Measurements from ENCODE around the gene GASK1A.

The GASK1A gene

GRCh38 chr3:42979044-42979972 is at the start of gene GASK1A:
Gene GASK1A, plus strand, starts transcription at chr3:42979311. Its CDS starts 332 bp downstream, at chr3:42979643.
- Mint-ChIP-seq H3K27me3 (ENCODE audit: low read depth) (peaks cover 47% of the 10 kb centered on the region), H3K4me3 (peak within 1 kb of the TSS; percentile 31), H3K4me1 (ENCODE audit: low read depth) (peaks cover 4% of the 10 kb centered on the region), H3K27ac (no peak within 1 kb of the TSS), H3K36me3 (ENCODE audit: low read depth) (no peaks in the 10 kb centered on the region), H3K9me3 (peaks cover 8% of the 10 kb centered on the region)
- no peak for DNase-seq (ENCODE audit: low spot score)

- H3K27me3 Mint-ChIP-seq (ENCODE audit: low read depth), result no peaks in the 10 kb centered on the region
Measured at GRCh38 chr3:42934111-42934510, 45.0 kb upstream of the GASK1A start.

DNA sequence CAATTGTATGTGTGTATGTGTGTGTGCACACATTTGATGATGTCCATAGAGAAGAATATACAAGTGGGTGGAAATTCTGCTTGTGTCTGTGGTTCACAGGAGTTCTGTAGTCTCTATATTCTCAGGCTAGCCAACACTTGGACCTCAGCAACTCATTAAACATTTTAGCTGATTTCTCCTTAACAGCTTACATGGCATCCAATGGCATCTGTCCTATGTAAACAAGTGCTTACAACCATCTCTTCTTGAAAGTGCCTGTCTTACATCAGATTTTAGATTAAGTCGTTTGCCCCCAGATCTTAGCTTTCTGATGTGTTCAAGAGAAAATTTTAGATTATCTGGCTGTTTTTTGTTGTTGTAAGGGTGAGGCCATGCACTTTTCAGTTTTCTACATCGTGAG is 44.2 kb upstream of the GASK1A start:
- no peaks in the 10 kb centered on the region for H3K36me3 Mint-ChIP-seq (ENCODE audit: low read depth)
- no peak for DNase-seq (ENCODE audit: low spot score)
- peaks cover 7% of the 10 kb centered on the region for H3K4me1 Mint-ChIP-seq (ENCODE audit: low read depth)
- no peak overlapping the region for H3K27ac Mint-ChIP-seq
- no peaks in the 10 kb centered on the region for H3K9me3 Mint-ChIP-seq
- no peak overlapping the region for H3K4me3 Mint-ChIP-seq
- H3K27me3 Mint-ChIP-seq (ENCODE audit: low read depth), result no peaks in the 10 kb centered on the region

More at GRCh38 chr3:42934111-42934510, 45.0 kb upstream of the GASK1A start:
- no peak overlapping the region for H3K27ac Mint-ChIP-seq
- no peak overlapping the region for H3K4me3 Mint-ChIP-seq
- DNase-seq (ENCODE audit: low spot score), result no peak
- no peaks in the 10 kb centered on the region for H3K36me3 Mint-ChIP-seq (ENCODE audit: low read depth)
- peaks cover 7% of the 10 kb centered on the region for H3K4me1 Mint-ChIP-seq (ENCODE audit: low read depth)
- H3K9me3 Mint-ChIP-seq, result no peaks in the 10 kb centered on the region

GRCh38 chr3:42935472-42935871 is 43.6 kb upstream of the GASK1A start:
- H3K4me3 Mint-ChIP-seq, result no peak overlapping the region
- no peak overlapping the region for H3K27ac Mint-ChIP-seq
- peaks cover 7% of the 10 kb centered on the region for H3K4me1 Mint-ChIP-seq (ENCODE audit: low read depth)
- H3K36me3 Mint-ChIP-seq (ENCODE audit: low read depth), result no peaks in the 10 kb centered on the region
- H3K9me3 Mint-ChIP-seq, result no peaks in the 10 kb centered on the region
- H3K27me3 Mint-ChIP-seq (ENCODE audit: low read depth), result no peaks in the 10 kb centered on the region
- DNase-seq (ENCODE audit: low spot score), result no peak

GRCh38 chr3:42936157-42936981 is 42.7 kb upstream of the GASK1A start:
- no peak overlapping the region for H3K4me3 Mint-ChIP-seq

DNA sequence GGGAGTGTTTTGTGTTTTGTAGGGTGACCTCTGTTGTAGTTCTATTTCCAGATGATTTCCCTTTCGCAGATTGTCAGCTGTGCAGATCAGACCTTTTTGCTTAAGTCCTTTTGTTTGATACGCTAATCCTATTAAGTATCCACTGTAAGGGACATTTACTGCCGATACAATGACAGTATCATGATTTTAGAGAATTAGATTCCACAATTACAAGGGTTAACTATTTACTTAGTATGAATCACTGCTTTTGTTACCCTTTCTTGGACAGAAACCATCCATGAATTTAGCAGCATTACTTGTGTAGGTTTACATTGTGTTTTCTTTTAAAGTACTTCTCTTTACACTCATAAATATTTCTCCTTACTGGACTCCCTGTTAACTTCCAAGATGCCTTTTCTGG is 41.8 kb upstream of the GASK1A start:
- H3K4me1 Mint-ChIP-seq (ENCODE audit: low read depth), result peaks cover 7% of the 10 kb centered on the region
- H3K4me3 Mint-ChIP-seq, result no peak overlapping the region
- no peaks in the 10 kb centered on the region for H3K27me3 Mint-ChIP-seq (ENCODE audit: low read depth)
- H3K36me3 Mint-ChIP-seq (ENCODE audit: low read depth), result no peaks in the 10 kb centered on the region
- no peak for DNase-seq (ENCODE audit: low spot score)
- H3K27ac Mint-ChIP-seq, result no peak overlapping the region
- H3K9me3 Mint-ChIP-seq, result no peaks in the 10 kb centered on the region

More at GRCh38 chr3:42936157-42936981, 42.7 kb upstream of the GASK1A start:
- DNase-seq (ENCODE audit: low spot score), result no peak
- Mint-ChIP-seq H3K4me1 (ENCODE audit: low read depth) (peaks cover 7% of the 10 kb centered on the region), H3K27me3 (ENCODE audit: low read depth) (no peaks in the 10 kb centered on the region), H3K9me3 (no peaks in the 10 kb centered on the region), H3K36me3 (ENCODE audit: low read depth) (no peaks in the 10 kb centered on the region), H3K27ac (no peak overlapping the region)

GRCh38 chr3:42942693-42943092 is 36.4 kb upstream of the GASK1A start:
- H3K9me3 Mint-ChIP-seq, result no peaks in the 10 kb centered on the region
- H3K27me3 Mint-ChIP-seq (ENCODE audit: low read depth), result no peaks in the 10 kb centered on the region
- peaks cover 3% of the 10 kb centered on the region for H3K4me1 Mint-ChIP-seq (ENCODE audit: low read depth)
- H3K27ac Mint-ChIP-seq, result no peak overlapping the region
- no peaks in the 10 kb centered on the region for H3K36me3 Mint-ChIP-seq (ENCODE audit: low read depth)
- H3K4me3 Mint-ChIP-seq, result no peak overlapping the region
- DNase-seq (ENCODE audit: low spot score), result no peak

GRCh38 chr3:42946050-42946449 is 33.1 kb upstream of the GASK1A start:
- no peaks in the 10 kb centered on the region for H3K9me3 Mint-ChIP-seq
- H3K27ac Mint-ChIP-seq, result no peak overlapping the region
- H3K27me3 Mint-ChIP-seq (ENCODE audit: low read depth), result no peaks in the 10 kb centered on the region
- no peak for DNase-seq (ENCODE audit: low spot score)
- H3K36me3 Mint-ChIP-seq (ENCODE audit: low read depth), result no peaks in the 10 kb centered on the region
- peaks cover 3% of the 10 kb centered on the region for H3K4me1 Mint-ChIP-seq (ENCODE audit: low read depth)
- H3K4me3 Mint-ChIP-seq, result no peak overlapping the region

- no peak overlapping the region for H3K4me3 Mint-ChIP-seq
- H3K27me3 Mint-ChIP-seq (ENCODE audit: low read depth), result peaks cover 12% of the 10 kb centered on the region
- DNase-seq (ENCODE audit: low spot score), result no peak
- H3K4me1 Mint-ChIP-seq (ENCODE audit: low read depth), result no peaks in the 10 kb centered on the region
- H3K36me3 Mint-ChIP-seq (ENCODE audit: low read depth), result no peaks in the 10 kb centered on the region
- H3K9me3 Mint-ChIP-seq, result no peaks in the 10 kb centered on the region
- H3K27ac Mint-ChIP-seq, result no peak overlapping the region
Measured at GRCh38 chr3:42957573-42957972, 21.5 kb upstream of the GASK1A start.

GRCh38 chr3:42960282-42960681 is 18.8 kb upstream of the GASK1A start:
- DNase-seq (ENCODE audit: low spot score), result no peak
- H3K9me3 Mint-ChIP-seq, result no peaks in the 10 kb centered on the region
- no peak overlapping the region for H3K27ac Mint-ChIP-seq
- H3K36me3 Mint-ChIP-seq (ENCODE audit: low read depth), result no peaks in the 10 kb centered on the region
- H3K4me1 Mint-ChIP-seq (ENCODE audit: low read depth), result no peaks in the 10 kb centered on the region
- no peak overlapping the region for H3K4me3 Mint-ChIP-seq
- H3K27me3 Mint-ChIP-seq (ENCODE audit: low read depth), result peaks cover 15% of the 10 kb centered on the region

GRCh38 chr3:42960786-42961185 is 18.3 kb upstream of the GASK1A start:
- H3K36me3 Mint-ChIP-seq (ENCODE audit: low read depth), result no peaks in the 10 kb centered on the region
- DNase-seq (ENCODE audit: low spot score), result no peak

GRCh38 chr3:42961633-42962032 is 17.5 kb upstream of the GASK1A start:
- Mint-ChIP-seq H3K27me3 (ENCODE audit: low read depth) (peaks cover 15% of the 10 kb centered on the region), H3K4me1 (ENCODE audit: low read depth) (no peaks in the 10 kb centered on the region), H3K4me3 (no peak overlapping the region), H3K9me3 (no peaks in the 10 kb centered on the region), H3K36me3 (ENCODE audit: low read depth) (no peaks in the 10 kb centered on the region), H3K27ac (no peak overlapping the region)
- DNase-seq (ENCODE audit: low spot score), result no peak

More at GRCh38 chr3:42960786-42961185, 18.3 kb upstream of the GASK1A start:
- Mint-ChIP-seq H3K27me3 (ENCODE audit: low read depth) (peaks cover 15% of the 10 kb centered on the region), H3K4me3 (no peak overlapping the region), H3K9me3 (no peaks in the 10 kb centered on the region), H3K27ac (no peak overlapping the region), H3K4me1 (ENCODE audit: low read depth) (no peaks in the 10 kb centered on the region)

GRCh38 chr3:42963269-42963668 is 15.8 kb upstream of the GASK1A start:
- Mint-ChIP-seq H3K27me3 (ENCODE audit: low read depth) (peaks cover 16% of the 10 kb centered on the region), H3K27ac (no peak overlapping the region), H3K36me3 (ENCODE audit: low read depth) (no peaks in the 10 kb centered on the region), H3K4me3 (no peak overlapping the region), H3K9me3 (no peaks in the 10 kb centered on the region), H3K4me1 (ENCODE audit: low read depth) (no peaks in the 10 kb centered on the region)
- DNase-seq (ENCODE audit: low spot score), result no peak

DNA sequence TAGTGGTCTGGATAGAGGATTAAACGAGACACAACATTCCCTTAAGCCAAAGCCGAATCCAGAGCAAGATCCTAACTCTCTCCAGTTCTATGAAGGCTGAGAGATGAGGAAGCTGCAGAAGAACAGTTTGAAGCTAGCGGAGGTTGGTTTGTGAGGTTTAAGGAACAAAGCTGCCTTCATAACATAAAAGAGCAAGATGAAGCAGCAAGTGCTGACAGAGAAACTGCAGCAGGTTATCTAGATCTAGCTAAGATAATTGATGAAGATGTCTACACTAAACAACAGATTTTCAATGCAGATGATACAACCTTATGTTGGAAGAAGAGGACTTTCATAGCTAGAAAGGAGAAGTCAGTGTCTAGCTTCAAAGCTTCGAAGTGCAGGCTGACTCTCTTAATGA is 14.8 kb upstream of the GASK1A start:
- Mint-ChIP-seq H3K4me1 (ENCODE audit: low read depth) (no peaks in the 10 kb centered on the region), H3K27ac (no peak overlapping the region), H3K36me3 (ENCODE audit: low read depth) (no peaks in the 10 kb centered on the region), H3K4me3 (no peak overlapping the region), H3K9me3 (no peaks in the 10 kb centered on the region), H3K27me3 (ENCODE audit: low read depth) (peaks cover 15% of the 10 kb centered on the region)
- no peak for DNase-seq (ENCODE audit: low spot score)

All from T-helper 2 cell treated with Interferon-gamma antibody and Interleukin-4, amounts not matched to agents 5 μg/mL and 100 μg/mL, for 36 hours (primary cell).